Measurements from ENCODE around the gene JPH4.
A peak's percentile ranks its signal among the peaks of the same experiment; 100 is the strongest.

The JPH4 gene

GRCh38 chr14:23578560-23579310, at the start of gene JPH4:
TSS of gene JPH4 (minus strand) at chr14:23578790. CDS start at chr14:23577453, 1,337 bp downstream.
- no peak within 1 kb of the TSS for H3K4me3 ChIP-seq (ENCODE audit: low read depth, low read length)
- TF ChIP-seq CTCF (IDR thresholded peaks at IDR 0.05; ENCODE audit: low read depth, low read length): no peak
- DNase-seq (ENCODE audit: low read depth, low spot score): no peak
- in situ Hi-C loops (cut with HindIII; ENCODE audit: low sequenced_read_pairs): no loop called here

GRCh38 chr14:23627961-23628360, 49.4 kb upstream of the JPH4 start:
- in situ Hi-C loops (cut with HindIII; ENCODE audit: low sequenced_read_pairs): loop anchor here (10.0 kb wide), 1 partner anchor 97 kb away; no protein-coding TSS in a partner anchor
- no peak for TF ChIP-seq CTCF (IDR thresholded peaks at IDR 0.05; ENCODE audit: low read depth, low read length)
- no peak overlapping the region for H3K4me3 ChIP-seq (ENCODE audit: low read depth, low read length)
- no peak for DNase-seq (ENCODE audit: low read depth, low spot score)

GRCh38 chr14:23626946-23627345, 48.4 kb upstream of the JPH4 start:
- H3K4me3 ChIP-seq (ENCODE audit: low read depth, low read length): no peak overlapping the region
- in situ Hi-C loops (cut with HindIII; ENCODE audit: low sequenced_read_pairs): loop anchor here (10.0 kb wide), 1 partner anchor 98 kb away; no protein-coding TSS in a partner anchor

GRCh38 chr14:23624830-23625404, 46.3 kb upstream of the JPH4 start:
- DNase-seq (ENCODE audit: low read depth, low spot score): peak; percentile 1
- in situ Hi-C loops (cut with HindIII; ENCODE audit: low sequenced_read_pairs): loop anchor here (10.0 kb wide), 1 partner anchor 100 kb away; no protein-coding TSS in a partner anchor
- TF ChIP-seq CTCF (IDR thresholded peaks at IDR 0.05; ENCODE audit: low read depth, low read length): no peak
- no peak overlapping the region for H3K4me3 ChIP-seq (ENCODE audit: low read depth, low read length)

More at GRCh38 chr14:23626946-23627345, 48.4 kb upstream of the JPH4 start:
- no peak for DNase-seq (ENCODE audit: low read depth, low spot score)
- TF ChIP-seq CTCF (IDR thresholded peaks at IDR 0.05; ENCODE audit: low read depth, low read length): no peak

GRCh38 chr14:23623962-23624361, 45.4 kb upstream of the JPH4 start:
- DNase-seq (ENCODE audit: low read depth, low spot score): no peak
- in situ Hi-C loops (cut with HindIII; ENCODE audit: low sequenced_read_pairs): loop anchor here (10.0 kb wide), 1 partner anchor 101 kb away; no protein-coding TSS in a partner anchor
- no peak for TF ChIP-seq CTCF (IDR thresholded peaks at IDR 0.05; ENCODE audit: low read depth, low read length)
- H3K4me3 ChIP-seq (ENCODE audit: low read depth, low read length): no peak overlapping the region

GRCh38 chr14:23622990-23623389, 44.4 kb upstream of the JPH4 start:
- in situ Hi-C loops (cut with HindIII; ENCODE audit: low sequenced_read_pairs): loop anchor here (10.0 kb wide), 1 partner anchor 102 kb away; no protein-coding TSS in a partner anchor
- no peak for DNase-seq (ENCODE audit: low read depth, low spot score)
- TF ChIP-seq CTCF (IDR thresholded peaks at IDR 0.05; ENCODE audit: low read depth, low read length): no peak
- H3K4me3 ChIP-seq (ENCODE audit: low read depth, low read length): no peak overlapping the region
